NB4 (cell line): ENCODE results near the gene C3AR1.

Experiments
- POLR2A ChIP-seq: IDR thresholded peaks from 2 replicates; pipeline ENCODE4 v1.6.1; 2011; ENCODE audit warnings: mild to moderate bottlenecking; ENCODE audit not compliant: insufficient read length; ENCODE audit errors: extremely low read depth
- TF ChIP-seq, protein P1 (sequence below): IDR thresholded peaks from one replicate; pipeline ENCODE4 v1.5.1; 2012; ENCODE audit warnings: low read depth, low read length
- TF ChIP-seq, protein P2 (sequence below): IDR thresholded peaks from 2 replicates; pipeline ENCODE4 v1.6.1; 2011; ENCODE audit warnings: low read depth, low read length

GRCh38 chr12:8087666-8088065, 21.5 kb upstream of the C3AR1 start:
- TF ChIP-seq, protein P1, sequence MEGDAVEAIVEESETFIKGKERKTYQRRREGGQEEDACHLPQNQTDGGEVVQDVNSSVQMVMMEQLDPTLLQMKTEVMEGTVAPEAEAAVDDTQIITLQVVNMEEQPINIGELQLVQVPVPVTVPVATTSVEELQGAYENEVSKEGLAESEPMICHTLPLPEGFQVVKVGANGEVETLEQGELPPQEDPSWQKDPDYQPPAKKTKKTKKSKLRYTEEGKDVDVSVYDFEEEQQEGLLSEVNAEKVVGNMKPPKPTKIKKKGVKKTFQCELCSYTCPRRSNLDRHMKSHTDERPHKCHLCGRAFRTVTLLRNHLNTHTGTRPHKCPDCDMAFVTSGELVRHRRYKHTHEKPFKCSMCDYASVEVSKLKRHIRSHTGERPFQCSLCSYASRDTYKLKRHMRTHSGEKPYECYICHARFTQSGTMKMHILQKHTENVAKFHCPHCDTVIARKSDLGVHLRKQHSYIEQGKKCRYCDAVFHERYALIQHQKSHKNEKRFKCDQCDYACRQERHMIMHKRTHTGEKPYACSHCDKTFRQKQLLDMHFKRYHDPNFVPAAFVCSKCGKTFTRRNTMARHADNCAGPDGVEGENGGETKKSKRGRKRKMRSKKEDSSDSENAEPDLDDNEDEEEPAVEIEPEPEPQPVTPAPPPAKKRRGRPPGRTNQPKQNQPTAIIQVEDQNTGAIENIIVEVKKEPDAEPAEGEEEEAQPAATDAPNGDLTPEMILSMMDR: no peak
- TF ChIP-seq POLR2A: no peak
- TF ChIP-seq, protein P2, sequence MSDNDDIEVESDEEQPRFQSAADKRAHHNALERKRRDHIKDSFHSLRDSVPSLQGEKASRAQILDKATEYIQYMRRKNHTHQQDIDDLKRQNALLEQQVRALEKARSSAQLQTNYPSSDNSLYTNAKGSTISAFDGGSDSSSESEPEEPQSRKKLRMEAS: no peak
